Subcutaneous adipose tissue (tissue), 4 donors: ENCODE measurements around the gene RNF39. TPM values are rescaled to one million over a fixed set of nuclear protein-coding genes. Genes with fewer than 3 reads are reported as not detected.

Experiments used
- small RNA-seq: library from RNA; depleted of rRNA; stranded (forward); fragments of <200 nt; gene quantifications from one replicate; pipeline ENCODE3, GENCODE V24; 2016
- total RNA-seq, 4 donors: library from RNA; depleted of rRNA; stranded (reverse); fragments of >200 nt; gene quantifications; one replicate each; pipeline ENCODE4 v1.1.0, GENCODE V29; 2016
- TF ChIP-seq, protein P1 (sequence below): fragments of 450-650 bp; IDR thresholded peaks from one replicate; pipeline ENCODE4 v1.5.1; 2016; ENCODE audit warnings: low read depth, mild to moderate bottlenecking, control low read depth, antibody characterized with exemption, moderate library complexity

The RNF39 gene
- total RNA-seq, 4 donors from 2014 or later = not detected

DNA sequence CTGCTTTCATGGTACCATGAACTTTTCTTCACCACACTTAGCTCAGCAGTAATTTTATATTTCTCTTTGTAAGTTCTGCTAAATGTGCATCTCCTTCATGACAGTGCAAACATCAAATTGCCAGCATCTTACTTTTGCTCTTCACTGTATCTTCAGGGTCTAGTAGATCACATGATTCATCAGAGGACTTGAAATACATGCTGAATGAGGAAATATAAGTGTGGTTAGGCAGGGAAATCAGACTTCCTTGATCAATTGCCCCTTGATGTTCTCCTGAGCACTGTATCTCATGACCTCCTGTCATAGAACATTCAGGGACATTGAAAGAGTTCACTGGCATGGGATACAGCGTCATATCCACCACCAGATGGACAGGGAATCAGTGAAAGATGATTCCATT is 39.8 kb downstream of the RNF39 start:
- TF ChIP-seq, protein P1, sequence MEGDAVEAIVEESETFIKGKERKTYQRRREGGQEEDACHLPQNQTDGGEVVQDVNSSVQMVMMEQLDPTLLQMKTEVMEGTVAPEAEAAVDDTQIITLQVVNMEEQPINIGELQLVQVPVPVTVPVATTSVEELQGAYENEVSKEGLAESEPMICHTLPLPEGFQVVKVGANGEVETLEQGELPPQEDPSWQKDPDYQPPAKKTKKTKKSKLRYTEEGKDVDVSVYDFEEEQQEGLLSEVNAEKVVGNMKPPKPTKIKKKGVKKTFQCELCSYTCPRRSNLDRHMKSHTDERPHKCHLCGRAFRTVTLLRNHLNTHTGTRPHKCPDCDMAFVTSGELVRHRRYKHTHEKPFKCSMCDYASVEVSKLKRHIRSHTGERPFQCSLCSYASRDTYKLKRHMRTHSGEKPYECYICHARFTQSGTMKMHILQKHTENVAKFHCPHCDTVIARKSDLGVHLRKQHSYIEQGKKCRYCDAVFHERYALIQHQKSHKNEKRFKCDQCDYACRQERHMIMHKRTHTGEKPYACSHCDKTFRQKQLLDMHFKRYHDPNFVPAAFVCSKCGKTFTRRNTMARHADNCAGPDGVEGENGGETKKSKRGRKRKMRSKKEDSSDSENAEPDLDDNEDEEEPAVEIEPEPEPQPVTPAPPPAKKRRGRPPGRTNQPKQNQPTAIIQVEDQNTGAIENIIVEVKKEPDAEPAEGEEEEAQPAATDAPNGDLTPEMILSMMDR = no peak

DNA sequence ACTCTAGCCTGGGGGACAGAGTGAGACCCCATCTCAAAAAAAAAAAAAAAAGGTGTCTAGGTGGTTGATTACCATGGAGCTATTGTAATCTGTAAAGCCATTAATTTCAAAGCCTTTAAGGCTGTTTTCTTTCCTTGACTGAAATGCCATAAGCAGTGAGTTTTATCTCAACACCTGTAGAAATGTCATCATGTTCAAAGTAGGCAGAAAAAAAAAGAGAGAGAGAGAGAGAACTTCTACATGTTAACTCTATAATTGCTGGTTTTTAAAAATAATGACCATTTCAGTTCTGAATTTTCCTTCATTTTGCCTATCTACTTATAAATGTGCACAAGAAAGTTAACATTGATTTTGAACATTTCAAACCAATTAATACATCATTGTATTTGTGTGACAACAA is 44.2 kb downstream of the RNF39 start:
- TF ChIP-seq, protein P1 = no peak

DNA sequence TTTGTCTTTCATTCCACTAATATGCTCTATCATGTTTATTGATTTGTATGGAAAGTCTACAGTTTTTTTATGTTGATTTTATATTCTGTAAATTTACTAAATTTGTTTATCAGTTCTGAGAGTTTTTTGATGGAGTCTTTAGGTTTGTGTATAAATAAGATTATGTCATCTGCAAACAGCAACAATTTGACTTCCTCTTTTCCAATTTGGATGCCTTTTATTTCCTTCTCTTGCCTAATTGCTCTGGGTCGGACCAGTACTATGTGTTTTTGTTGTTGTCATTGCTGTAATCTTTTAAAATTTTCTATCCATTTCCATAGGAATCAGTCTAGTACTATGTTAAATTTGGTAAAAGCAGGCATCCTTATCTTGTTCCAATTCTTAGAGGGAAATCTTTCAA is 46.0 kb downstream of the RNF39 start:
- TF ChIP-seq, protein P1 = no peak

DNA sequence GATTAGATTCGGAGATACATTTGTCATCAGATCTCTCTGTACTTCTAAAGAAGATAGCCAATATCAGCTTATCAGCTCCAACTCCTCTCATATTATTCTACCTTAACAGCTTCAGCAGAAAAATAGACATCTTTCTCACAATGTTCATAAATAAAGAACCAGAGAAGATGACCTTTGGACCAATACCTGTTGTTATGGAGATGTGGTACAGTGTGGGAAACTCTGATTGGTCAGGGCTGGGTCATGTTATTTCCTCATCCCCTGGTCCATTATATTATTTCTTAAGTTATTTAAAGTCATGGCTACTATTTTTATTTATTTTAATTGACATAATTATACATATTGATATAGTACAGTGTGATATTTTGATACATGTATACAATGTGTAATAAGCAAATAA is 50.4 kb downstream of the RNF39 start:
- TF ChIP-seq, protein P1 = no peak

DNA sequence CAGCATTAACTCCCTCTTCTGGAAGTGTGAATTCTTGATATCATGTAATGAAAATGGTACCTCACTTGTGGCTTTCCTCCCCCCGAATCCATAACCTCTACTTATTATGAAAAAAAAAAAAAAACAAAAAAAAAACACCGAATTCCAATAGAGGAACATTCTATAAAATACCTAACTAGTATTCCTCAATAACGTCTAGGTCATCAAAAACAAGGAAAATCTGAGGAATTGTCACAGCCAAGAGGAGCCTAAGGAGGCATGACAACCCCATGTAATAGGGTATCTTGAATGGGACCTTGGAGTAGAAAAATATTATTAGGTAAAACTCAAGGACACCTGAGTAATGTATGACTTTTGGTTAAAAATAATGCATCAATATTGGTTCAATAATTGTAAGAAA is 53.4 kb downstream of the RNF39 start:
- TF ChIP-seq, protein P1 = no peak

DNA sequence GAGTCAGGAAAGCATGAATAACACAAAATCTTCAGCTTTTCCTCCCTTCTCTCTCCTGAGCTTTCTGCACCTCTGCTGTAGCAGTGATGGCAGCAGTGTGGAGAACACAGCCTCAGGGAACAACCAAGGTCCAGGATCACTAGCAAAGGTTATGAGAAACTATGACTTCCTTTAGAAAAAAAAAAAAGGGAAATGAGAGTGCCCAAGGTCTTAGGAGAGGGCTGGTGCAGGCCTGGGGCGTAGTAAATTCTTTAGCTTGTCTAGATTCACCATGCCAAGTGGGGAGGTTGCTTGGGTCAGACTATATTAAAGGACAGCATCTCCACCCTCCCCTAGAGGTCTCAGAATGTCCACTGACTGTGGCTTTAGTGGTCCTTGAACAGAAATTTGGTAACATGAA is 54.9 kb downstream of the RNF39 start:
- TF ChIP-seq, protein P1 = no peak

Small RNA genes lying within 50 kb of the gene (small RNA-seq; reads per million reads assigned to genes)
- not detected for gene RF02218
- gene RF02219 = not detected
- gene RF02220 = not detected

Other genes with a start within 250 kb of the RNF39 start
- not detected for gene HLA-G, start 247.9 kb downstream of the RNF39 start, total RNA-seq
- 1,000 to 10,000 TPM in 1 of 4 donors, 100 to 1,000 TPM in 3; 194 to 1,522 (median 473) TPM for gene HLA-A, start 133.2 kb downstream of the RNF39 start, total RNA-seq
- 10 to 100 TPM; 12.8 to 23.8 (median 20.0) TPM for gene POLR1H, start 14.5 kb downstream of the RNF39 start, total RNA-seq
- gene PPP1R11, start 8.6 kb downstream of the RNF39 start, total RNA-seq = 10 to 100 TPM; 27.1 to 45.5 (median 33.0) TPM
- gene TRIM31, start 37.3 kb upstream of the RNF39 start, total RNA-seq = not detected
- not detected for gene TRIM40, start 60.4 kb upstream of the RNF39 start, total RNA-seq
- gene TRIM10, start 85.4 kb upstream of the RNF39 start, total RNA-seq = not detected
- not detected for gene TRIM15, start 87.8 kb upstream of the RNF39 start, total RNA-seq
- gene TRIM26, start 137.6 kb upstream of the RNF39 start, total RNA-seq = 10 to 100 TPM; 24.3 to 32.6 (median 28.5) TPM